ENCODE measurements around the gene TMEM38B. TPM values are rescaled to one million over a fixed set of nuclear protein-coding genes. Genes with fewer than 3 reads are reported as not detected.
A peak's percentile ranks its signal among the peaks of the same experiment; 100 is the strongest.
"Not testable (repeated sequence)": the region's sequence is repeated elsewhere in the genome, so short reads cannot be mapped to it uniquely, and the experiment has no call there.

TMEM38B gene
- total and polyA plus RNA-seq, 7 experiments from 2014 or later, result 5.8 to 31.4 (median 17.5) TPM

GRCh38 chr9:105747325-105747724, 53.0 kb downstream of the TMEM38B start:
- H3K4me1 Mint-ChIP-seq; DNase-seq; H3K27ac Mint-ChIP-seq; ATAC-seq; H3K27me3 ChIP-seq (ENCODE audit: control insufficient read depth in 2 of 2, insufficient read depth in 2 of 2, low read length in 2 of 2); H3K27ac ChIP-seq (ENCODE audit: low read depth, low read length); H3K4me1 ChIP-seq (ENCODE audit: control insufficient read depth in 2 of 2, insufficient read depth in 2 of 2, low read length in 2 of 2); H3K4me3 Mint-ChIP-seq; H3K4me3 ChIP-seq (ENCODE audit: low read length); POLR2A ChIA-PET; CTCF ChIA-PET; H3K9me3 ChIP-seq (ENCODE audit: control insufficient read depth in 2 of 3, low read length in 3 of 3); H3K27me3 Mint-ChIP-seq: not testable (repeated sequence)
- peaks cover 15 to 61% (median 53%) of the 10 kb centered on the region in 5 donors for H3K36me3 Mint-ChIP-seq
- intact Hi-C loops (cut with micrococcal nuclease), result loop anchor here in 1 of 2 donors (10.0 kb wide), 1 partner anchor 57 kb away; no protein-coding TSS in a partner anchor
- H3K9me3 Mint-ChIP-seq, result peaks cover 5 to 26% (median 18%) of the 10 kb centered on the region in 11 donors
- H3K36me3 ChIP-seq (ENCODE audit: control insufficient read depth in 2 of 3, insufficient read depth in 3 of 3, low read length in 3 of 3), result peaks cover 0 to 29% (median 6%) of the 10 kb centered on the region in 3 experiments

GRCh38 chr9:105751761-105752160, 57.4 kb downstream of the TMEM38B start:
- H3K9me3 ChIP-seq (ENCODE audit: control insufficient read depth in 2 of 3, low read length in 3 of 3), result peaks cover 0 to 6% (median 0%) of the 10 kb centered on the region in 3 experiments
- POLR2A ChIA-PET, result no interaction called here
- no peak overlapping the region for H3K27ac ChIP-seq (ENCODE audit: low read depth, low read length)
- no peaks in the 10 kb centered on the region for H3K4me1 ChIP-seq (ENCODE audit: control insufficient read depth in 2 of 2, insufficient read depth in 2 of 2, low read length in 2 of 2)
- CTCF ChIA-PET, result no interaction called here
- Mint-ChIP-seq H3K9me3 (peaks cover 21 to 62% (median 36%) of the 10 kb centered on the region in 11 donors), H3K27me3 (no peaks in the 10 kb centered on the region), H3K4me1 (no peaks in the 10 kb centered on the region), H3K36me3 (peaks cover 20 to 72% (median 65%) of the 10 kb centered on the region in 5 donors), H3K4me3 (no peak overlapping the region), H3K27ac (no peak overlapping the region)
- DNase-seq (no peak), ATAC-seq (no peak)
- H3K27me3 ChIP-seq (ENCODE audit: control insufficient read depth in 2 of 2, insufficient read depth in 2 of 2, low read length in 2 of 2), result no peaks in the 10 kb centered on the region
- peaks cover 0 to 28% (median 6%) of the 10 kb centered on the region in 3 experiments for H3K36me3 ChIP-seq (ENCODE audit: control insufficient read depth in 2 of 3, insufficient read depth in 3 of 3, low read length in 3 of 3)
- intact Hi-C loops (cut with micrococcal nuclease), result no loop called here
- no peak overlapping the region for H3K4me3 ChIP-seq (ENCODE audit: low read length)

GRCh38 chr9:105757496-105758251, 63.3 kb downstream of the TMEM38B start:
- no peak overlapping the region for H3K27ac ChIP-seq (ENCODE audit: low read depth, low read length)
- peaks cover 0 to 6% (median 0%) of the 10 kb centered on the region in 3 experiments for H3K9me3 ChIP-seq (ENCODE audit: control insufficient read depth in 2 of 3, low read length in 3 of 3)
- Mint-ChIP-seq H3K27me3 (no peaks in the 10 kb centered on the region), H3K27ac (no peak overlapping the region), H3K4me1 (no peaks in the 10 kb centered on the region), H3K4me3 (peak overlapping the region in 1 of 10 donors; percentile 56), H3K9me3 (peaks cover 19 to 77% (median 37%) of the 10 kb centered on the region in 11 donors), H3K36me3 (peaks cover 2 to 62% (median 57%) of the 10 kb centered on the region in 5 donors)
- intact Hi-C loops (cut with micrococcal nuclease), result no loop called here
- H3K4me1 ChIP-seq (ENCODE audit: control insufficient read depth in 2 of 2, insufficient read depth in 2 of 2, low read length in 2 of 2), result no peaks in the 10 kb centered on the region
- H3K27me3 ChIP-seq (ENCODE audit: control insufficient read depth in 2 of 2, insufficient read depth in 2 of 2, low read length in 2 of 2), result no peaks in the 10 kb centered on the region
- DNase-seq, result no peak
- H3K4me3 ChIP-seq (ENCODE audit: low read length), result no peak overlapping the region
- CTCF ChIA-PET, result no interaction called here
- ATAC-seq, result no peak
- POLR2A ChIA-PET, result no interaction called here
- H3K36me3 ChIP-seq (ENCODE audit: control insufficient read depth in 2 of 3, insufficient read depth in 3 of 3, low read length in 3 of 3), result no peaks in the 10 kb centered on the region

- Histone ChIP-seq H3K4me1 (ENCODE audit: control insufficient read depth in 2 of 2, insufficient read depth in 2 of 2, low read length in 2 of 2) (no peaks in the 10 kb centered on the region), H3K27ac (ENCODE audit: low read depth, low read length) (no peak overlapping the region), H3K9me3 (ENCODE audit: control insufficient read depth in 2 of 3, low read length in 3 of 3) (peaks cover 0 to 6% (median 0%) of the 10 kb centered on the region in 3 experiments), H3K4me3 (ENCODE audit: low read length) (no peak overlapping the region), H3K27me3 (ENCODE audit: control insufficient read depth in 2 of 2, insufficient read depth in 2 of 2, low read length in 2 of 2) (no peaks in the 10 kb centered on the region), H3K36me3 (ENCODE audit: control insufficient read depth in 2 of 3, insufficient read depth in 3 of 3, low read length in 3 of 3) (no peaks in the 10 kb centered on the region)
- DNase-seq (no peak), ATAC-seq (no peak)
- intact Hi-C loops (cut with micrococcal nuclease), result no loop called here
- ChIA-PET CTCF (no interaction called here), POLR2A (no interaction called here)
- Mint-ChIP-seq H3K36me3 (peaks cover 0 to 44% (median 39%) of the 10 kb centered on the region in 5 donors), H3K27ac (no peak overlapping the region), H3K9me3 (peaks cover 2 to 57% (median 24%) of the 10 kb centered on the region in 11 donors), H3K4me1 (no peaks in the 10 kb centered on the region), H3K27me3 (no peaks in the 10 kb centered on the region), H3K4me3 (no peak overlapping the region)
Observed at GRCh38 chr9:105760053-105760452, 65.7 kb downstream of the TMEM38B start.

- H3K36me3 ChIP-seq (ENCODE audit: control insufficient read depth in 2 of 3, insufficient read depth in 3 of 3, low read length in 3 of 3); H3K27me3 Mint-ChIP-seq; intact Hi-C loops (cut with micrococcal nuclease); H3K4me1 ChIP-seq (ENCODE audit: control insufficient read depth in 2 of 2, insufficient read depth in 2 of 2, low read length in 2 of 2); H3K9me3 ChIP-seq (ENCODE audit: control insufficient read depth in 2 of 3, low read length in 3 of 3); CTCF ChIA-PET; ATAC-seq; H3K27ac ChIP-seq (ENCODE audit: low read depth, low read length); H3K4me1 Mint-ChIP-seq; H3K27ac Mint-ChIP-seq; H3K27me3 ChIP-seq (ENCODE audit: control insufficient read depth in 2 of 2, insufficient read depth in 2 of 2, low read length in 2 of 2); POLR2A ChIA-PET; DNase-seq; H3K4me3 ChIP-seq (ENCODE audit: low read length): not testable (repeated sequence)
- Mint-ChIP-seq H3K9me3 (peaks cover 0 to 56% (median 26%) of the 10 kb centered on the region in 11 donors), H3K4me3 (peak overlapping the region in 1 of 10 donors; percentile 20), H3K36me3 (peaks cover 1 to 55% (median 36%) of the 10 kb centered on the region in 5 donors)
Observed at GRCh38 chr9:105782561-105783494, 88.5 kb downstream of the TMEM38B start.

GRCh38 chr9:105783495-105783872, 89.1 kb downstream of the TMEM38B start:
- H3K36me3 Mint-ChIP-seq, result peaks cover 1 to 59% (median 43%) of the 10 kb centered on the region in 5 donors
- H3K27me3 ChIP-seq (ENCODE audit: control insufficient read depth in 2 of 2, insufficient read depth in 2 of 2, low read length in 2 of 2); H3K27ac Mint-ChIP-seq; H3K36me3 ChIP-seq (ENCODE audit: control insufficient read depth in 2 of 3, insufficient read depth in 3 of 3, low read length in 3 of 3); H3K27ac ChIP-seq (ENCODE audit: low read depth, low read length); H3K9me3 ChIP-seq (ENCODE audit: control insufficient read depth in 2 of 3, low read length in 3 of 3); H3K4me1 ChIP-seq (ENCODE audit: control insufficient read depth in 2 of 2, insufficient read depth in 2 of 2, low read length in 2 of 2); H3K4me1 Mint-ChIP-seq; CTCF ChIA-PET; POLR2A ChIA-PET; ATAC-seq; DNase-seq; intact Hi-C loops (cut with micrococcal nuclease); H3K4me3 ChIP-seq (ENCODE audit: low read length); H3K4me3 Mint-ChIP-seq; H3K27me3 Mint-ChIP-seq: not testable (repeated sequence)
- H3K9me3 Mint-ChIP-seq, result peaks cover 0 to 62% (median 30%) of the 10 kb centered on the region in 11 donors
